ENCODE measurements around the gene DPYD.

- TF ChIP-seq, protein P1, sequence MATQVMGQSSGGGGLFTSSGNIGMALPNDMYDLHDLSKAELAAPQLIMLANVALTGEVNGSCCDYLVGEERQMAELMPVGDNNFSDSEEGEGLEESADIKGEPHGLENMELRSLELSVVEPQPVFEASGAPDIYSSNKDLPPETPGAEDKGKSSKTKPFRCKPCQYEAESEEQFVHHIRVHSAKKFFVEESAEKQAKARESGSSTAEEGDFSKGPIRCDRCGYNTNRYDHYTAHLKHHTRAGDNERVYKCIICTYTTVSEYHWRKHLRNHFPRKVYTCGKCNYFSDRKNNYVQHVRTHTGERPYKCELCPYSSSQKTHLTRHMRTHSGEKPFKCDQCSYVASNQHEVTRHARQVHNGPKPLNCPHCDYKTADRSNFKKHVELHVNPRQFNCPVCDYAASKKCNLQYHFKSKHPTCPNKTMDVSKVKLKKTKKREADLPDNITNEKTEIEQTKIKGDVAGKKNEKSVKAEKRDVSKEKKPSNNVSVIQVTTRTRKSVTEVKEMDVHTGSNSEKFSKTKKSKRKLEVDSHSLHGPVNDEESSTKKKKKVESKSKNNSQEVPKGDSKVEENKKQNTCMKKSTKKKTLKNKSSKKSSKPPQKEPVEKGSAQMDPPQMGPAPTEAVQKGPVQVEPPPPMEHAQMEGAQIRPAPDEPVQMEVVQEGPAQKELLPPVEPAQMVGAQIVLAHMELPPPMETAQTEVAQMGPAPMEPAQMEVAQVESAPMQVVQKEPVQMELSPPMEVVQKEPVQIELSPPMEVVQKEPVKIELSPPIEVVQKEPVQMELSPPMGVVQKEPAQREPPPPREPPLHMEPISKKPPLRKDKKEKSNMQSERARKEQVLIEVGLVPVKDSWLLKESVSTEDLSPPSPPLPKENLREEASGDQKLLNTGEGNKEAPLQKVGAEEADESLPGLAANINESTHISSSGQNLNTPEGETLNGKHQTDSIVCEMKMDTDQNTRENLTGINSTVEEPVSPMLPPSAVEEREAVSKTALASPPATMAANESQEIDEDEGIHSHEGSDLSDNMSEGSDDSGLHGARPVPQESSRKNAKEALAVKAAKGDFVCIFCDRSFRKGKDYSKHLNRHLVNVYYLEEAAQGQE (IDR thresholded peaks at IDR 0.05; ENCODE audit: low read depth, low read length), result no peak
- TF ChIP-seq CTCF (IDR thresholded peaks at IDR 0.05 in 2 of 3, conservative IDR thresholded peaks at IDR 0.05 in 1 of 3; ENCODE audit: control insufficient read depth in 2 of 3, extremely low read depth in 1 of 3, insufficient read depth in 1 of 3, low read depth in 3 of 3, low read length in 3 of 3), result no peak
- TF ChIP-seq BCL11A (IDR thresholded peaks at IDR 0.05; ENCODE audit: low read depth, low read length), result no peak
- TF ChIP-seq, protein P2, sequence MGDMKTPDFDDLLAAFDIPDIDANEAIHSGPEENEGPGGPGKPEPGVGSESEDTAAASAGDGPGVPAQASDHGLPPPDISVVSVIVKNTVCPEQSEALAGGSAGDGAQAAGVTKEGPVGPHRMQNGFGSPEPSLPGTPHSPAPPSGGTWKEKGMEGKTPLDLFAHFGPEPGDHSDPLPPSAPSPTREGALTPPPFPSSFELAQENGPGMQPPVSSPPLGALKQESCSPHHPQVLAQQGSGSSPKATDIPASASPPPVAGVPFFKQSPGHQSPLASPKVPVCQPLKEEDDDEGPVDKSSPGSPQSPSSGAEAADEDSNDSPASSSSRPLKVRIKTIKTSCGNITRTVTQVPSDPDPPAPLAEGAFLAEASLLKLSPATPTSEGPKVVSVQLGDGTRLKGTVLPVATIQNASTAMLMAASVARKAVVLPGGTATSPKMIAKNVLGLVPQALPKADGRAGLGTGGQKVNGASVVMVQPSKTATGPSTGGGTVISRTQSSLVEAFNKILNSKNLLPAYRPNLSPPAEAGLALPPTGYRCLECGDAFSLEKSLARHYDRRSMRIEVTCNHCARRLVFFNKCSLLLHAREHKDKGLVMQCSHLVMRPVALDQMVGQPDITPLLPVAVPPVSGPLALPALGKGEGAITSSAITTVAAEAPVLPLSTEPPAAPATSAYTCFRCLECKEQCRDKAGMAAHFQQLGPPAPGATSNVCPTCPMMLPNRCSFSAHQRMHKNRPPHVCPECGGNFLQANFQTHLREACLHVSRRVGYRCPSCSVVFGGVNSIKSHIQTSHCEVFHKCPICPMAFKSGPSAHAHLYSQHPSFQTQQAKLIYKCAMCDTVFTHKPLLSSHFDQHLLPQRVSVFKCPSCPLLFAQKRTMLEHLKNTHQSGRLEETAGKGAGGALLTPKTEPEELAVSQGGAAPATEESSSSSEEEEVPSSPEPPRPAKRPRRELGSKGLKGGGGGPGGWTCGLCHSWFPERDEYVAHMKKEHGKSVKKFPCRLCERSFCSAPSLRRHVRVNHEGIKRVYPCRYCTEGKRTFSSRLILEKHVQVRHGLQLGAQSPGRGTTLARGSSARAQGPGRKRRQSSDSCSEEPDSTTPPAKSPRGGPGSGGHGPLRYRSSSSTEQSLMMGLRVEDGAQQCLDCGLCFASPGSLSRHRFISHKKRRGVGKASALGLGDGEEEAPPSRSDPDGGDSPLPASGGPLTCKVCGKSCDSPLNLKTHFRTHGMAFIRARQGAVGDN (IDR thresholded peaks at IDR 0.05), result no peak
- no peak for TF ChIP-seq EZH2 (IDR thresholded peaks at IDR 0.05; ENCODE audit: borderline replicate concordance, control insufficient read depth, low read depth, low read length)
- no peak for TF ChIP-seq PAX5 (IDR thresholded peaks at IDR 0.05; ENCODE audit: borderline replicate concordance, low read depth, low read length)
Observed at GRCh38 chr1:97565886-97566285, 354.9 kb downstream of the DPYD start.

Measured in GM12878 (cell line).